GM23338 (cell line): ENCODE measurements around the gene CDH20. TPM values are rescaled to one million over a fixed set of nuclear protein-coding genes. Genes with fewer than 3 reads are reported as not detected.

Experiments
- ATAC-seq: fragments of 200-7000 bp; cut with Tn5 transposase; 3 replicates; pipeline ENCODE4 v1.9.1; 2020
- DNase-seq: peaks from one replicate; pipeline ENCODE4 v3.0.0-alpha.2; 2015; ENCODE audit warnings: low spot score
- H2AFZ ChIP-seq: fragments of 200-600 bp; sonication (generic); 2 replicates; pipeline ENCODE4 v1.8.0; 2016; ENCODE audit warnings: antibody characterized with exemption, mild to moderate bottlenecking, moderate library complexity
- H3F3A ChIP-seq: fragments of 200-600 bp; sonication (generic); replicated peaks from 2 replicates; pipeline ENCODE4 v1.8.0; 2017; ENCODE audit warnings: antibody characterized with exemption, mixed run types, low read depth
- H3K27ac ChIP-seq: fragments of 200-600 bp; sonication (generic); 2 replicates; pipeline ENCODE4 v1.6.1; 2016; ENCODE audit warnings: low read depth
- H3K27me3 ChIP-seq: fragments of 200-600 bp; sonication (generic); 2 replicates; pipeline ENCODE4 v1.8.0; 2016; ENCODE audit warnings: mild to moderate bottlenecking, mixed run types, moderate library complexity; ENCODE audit not compliant: insufficient read depth
- H3K36me3 ChIP-seq: fragments of 200-600 bp; sonication (generic); 2 replicates; pipeline ENCODE4 v1.8.0; 2016; ENCODE audit warnings: mild to moderate bottlenecking; ENCODE audit not compliant: insufficient read depth
- H3K4me1 ChIP-seq: fragments of 200-600 bp; sonication (generic); 2 replicates; pipeline ENCODE4 v1.8.0; 2016; ENCODE audit warnings: mild to moderate bottlenecking, moderate library complexity; ENCODE audit not compliant: insufficient read depth
- H3K4me2 ChIP-seq: fragments of 200-600 bp; sonication (generic); 2 replicates; pipeline ENCODE4 v1.7.1; 2017; ENCODE audit warnings: mixed run types
- H3K4me3 ChIP-seq: fragments of 200-600 bp; sonication (generic); 2 replicates; pipeline ENCODE4 v1.6.1; 2016; ENCODE audit warnings: mixed run types
- H3K79me2 ChIP-seq: fragments of 200-600 bp; sonication (generic); replicated peaks from 2 replicates; pipeline ENCODE4 v1.8.0; 2017; ENCODE audit warnings: mild to moderate bottlenecking; ENCODE audit not compliant: insufficient read depth
- H3K9me2 ChIP-seq: fragments of 200-600 bp; sonication (generic); 2 replicates; pipeline ENCODE4 v1.8.0; 2017; ENCODE audit not compliant: insufficient read depth
- H4K20me1 ChIP-seq: fragments of 200-600 bp; sonication (generic); replicated peaks from 2 replicates; pipeline ENCODE4 v1.8.0; 2017; ENCODE audit warnings: mild to moderate bottlenecking; ENCODE audit not compliant: insufficient read depth
- H3K27ac Mint-ChIP-seq: 2 replicates; pipeline ENCODE4 v1.8.0; 2020; ENCODE audit warnings: inconsistent platforms, mild to moderate bottlenecking, moderate library complexity, mixed read lengths
- H3K27me3 Mint-ChIP-seq: 3 replicates; pipeline ENCODE4 v1.8.0; 2022; ENCODE audit warnings: low read depth, mild to moderate bottlenecking, moderate library complexity, mixed read lengths, inconsistent platforms; ENCODE audit not compliant: insufficient read depth, poor library complexity
- H3K36me3 Mint-ChIP-seq: 3 replicates; pipeline ENCODE4 v1.8.0; 2021; ENCODE audit warnings: low read depth, mild to moderate bottlenecking, inconsistent platforms, moderate library complexity, mixed read lengths
- H3K4me1 Mint-ChIP-seq: 3 replicates; pipeline ENCODE4 v1.8.0; 2020; ENCODE audit warnings: mild to moderate bottlenecking, inconsistent platforms, mixed read lengths
- H3K4me3 Mint-ChIP-seq: 3 replicates; pipeline ENCODE4 v1.8.0; 2021; ENCODE audit warnings: moderate library complexity, mild to moderate bottlenecking, inconsistent platforms, mixed read lengths
- H3K9me3 Mint-ChIP-seq: 3 replicates; pipeline ENCODE4 v1.8.0; 2020; ENCODE audit warnings: moderate library complexity, mild to moderate bottlenecking, inconsistent platforms, mixed read lengths
- CREB1 ChIP-seq: fragments of 250-450 bp; sonication (Bioruptor Pico); IDR thresholded peaks from 2 replicates; pipeline ENCODE4 v1.5.0; 2020; ENCODE audit warnings: low read depth, mild to moderate bottlenecking, moderate library complexity
- CTCF ChIP-seq, 2 experiments: fragments of 200-600 bp in 1 of 2; sonication (generic) in 1 of 2; conservative IDR thresholded peaks; 2 replicates each; pipeline versions ENCODE4 v1.5.1 to v1.6.1; 2016 to 2017; ENCODE audit warnings: antibody characterized with exemption in 2 of 2, low read depth in 2 of 2, mild to moderate bottlenecking in 2 of 2, moderate library complexity in 1 of 2
- EZH2 ChIP-seq: fragments of 200-600 bp; sonication (generic); IDR thresholded peaks from one replicate; pipeline ENCODE4 v1.8.0; 2017; ENCODE audit warnings: antibody characterized with exemption, mild to moderate bottlenecking, low read depth; ENCODE audit not compliant: unreplicated experiment
- JUNB ChIP-seq: IDR thresholded peaks from one replicate; pipeline ENCODE4 v1.6.1; 2016; ENCODE audit warnings: antibody characterized with exemption; ENCODE audit not compliant: unreplicated experiment
- NANOG ChIP-seq: IDR thresholded peaks from 2 replicates; pipeline ENCODE4 v1.6.1; 2016; ENCODE audit warnings: antibody characterized with exemption, borderline replicate concordance
- POLR2AphosphoS5 ChIP-seq: IDR thresholded peaks from 2 replicates; pipeline ENCODE4 v1.6.1; 2016; ENCODE audit warnings: antibody characterized with exemption, low read depth
- STAT1 ChIP-seq: IDR thresholded peaks from one replicate; pipeline ENCODE4 v1.6.1; 2016; ENCODE audit warnings: antibody characterized with exemption; ENCODE audit not compliant: unreplicated experiment
- ZNF114 ChIP-seq: fragments of 250-450 bp; sonication (Bioruptor Pico); IDR thresholded peaks from 2 replicates; pipeline ENCODE4 v1.5.0; 2020; ENCODE audit warnings: mild to moderate bottlenecking, moderate library complexity
- ZNF331 ChIP-seq: fragments of 250-450 bp; sonication (Bioruptor Pico); IDR thresholded peaks from 2 replicates; pipeline ENCODE4 v1.5.0; 2020; ENCODE audit warnings: low read depth, mild to moderate bottlenecking, moderate library complexity
- ZNF462 ChIP-seq: fragments of 250-450 bp; sonication (Bioruptor Pico); IDR thresholded peaks from 2 replicates; pipeline ENCODE4 v1.5.0; 2020; ENCODE audit warnings: mild to moderate bottlenecking, moderate library complexity
- polyA plus RNA-seq: library from polyadenylated mRNA; unstranded; fragments of >200 nt; fragmentation: Nextera tagmentation; extraction: Ambion mirVana; gene quantifications from 2 replicates; pipeline ENCODE4 v1.2.1, GENCODE V29; 2016
- total RNA-seq: library from RNA; depleted of rRNA; stranded (reverse); fragments of >200 nt; shearing (Covaris generic); gene quantifications from 2 replicates; pipeline ENCODE4 v1.2.3, GENCODE V29; 2014
- TF ChIP-seq, protein P1 (sequence below): IDR thresholded peaks from one replicate; pipeline ENCODE4 v1.6.1; 2018; ENCODE audit warnings: antibody characterized with exemption; ENCODE audit not compliant: unreplicated experiment

CDH20 gene
- total and polyA plus RNA-seq, 2 experiments from 2014 or later: 1.0 TPM; not detected in 1

- Mint-ChIP-seq H3K36me3 (no peaks in the 10 kb centered on the region), H3K9me3 (no peaks in the 10 kb centered on the region), H3K27me3 (peaks cover 2% of the 10 kb centered on the region), H3K27ac (no peak overlapping the region), H3K4me3 (no peak overlapping the region), H3K4me1 (peaks cover 2% of the 10 kb centered on the region)
- no peaks in the 10 kb centered on the region for H3K36me3 ChIP-seq
- ATAC-seq: no peak
- H4K20me1 ChIP-seq: no peaks in the 10 kb centered on the region
- no peak for DNase-seq
- H3F3A ChIP-seq: no peaks in the 10 kb centered on the region
- H3K4me2 ChIP-seq: no peak overlapping the region
- no peaks in the 10 kb centered on the region for H3K27me3 ChIP-seq
- TF ChIP-seq ZNF331: no peak
- no peak for TF ChIP-seq NANOG
- no peak for TF ChIP-seq CREB1 (CRISPR knock-in tag)
- no peak for TF ChIP-seq STAT1
- TF ChIP-seq ZNF114 (CRISPR knock-in tag): no peak
- TF ChIP-seq, protein P1, sequence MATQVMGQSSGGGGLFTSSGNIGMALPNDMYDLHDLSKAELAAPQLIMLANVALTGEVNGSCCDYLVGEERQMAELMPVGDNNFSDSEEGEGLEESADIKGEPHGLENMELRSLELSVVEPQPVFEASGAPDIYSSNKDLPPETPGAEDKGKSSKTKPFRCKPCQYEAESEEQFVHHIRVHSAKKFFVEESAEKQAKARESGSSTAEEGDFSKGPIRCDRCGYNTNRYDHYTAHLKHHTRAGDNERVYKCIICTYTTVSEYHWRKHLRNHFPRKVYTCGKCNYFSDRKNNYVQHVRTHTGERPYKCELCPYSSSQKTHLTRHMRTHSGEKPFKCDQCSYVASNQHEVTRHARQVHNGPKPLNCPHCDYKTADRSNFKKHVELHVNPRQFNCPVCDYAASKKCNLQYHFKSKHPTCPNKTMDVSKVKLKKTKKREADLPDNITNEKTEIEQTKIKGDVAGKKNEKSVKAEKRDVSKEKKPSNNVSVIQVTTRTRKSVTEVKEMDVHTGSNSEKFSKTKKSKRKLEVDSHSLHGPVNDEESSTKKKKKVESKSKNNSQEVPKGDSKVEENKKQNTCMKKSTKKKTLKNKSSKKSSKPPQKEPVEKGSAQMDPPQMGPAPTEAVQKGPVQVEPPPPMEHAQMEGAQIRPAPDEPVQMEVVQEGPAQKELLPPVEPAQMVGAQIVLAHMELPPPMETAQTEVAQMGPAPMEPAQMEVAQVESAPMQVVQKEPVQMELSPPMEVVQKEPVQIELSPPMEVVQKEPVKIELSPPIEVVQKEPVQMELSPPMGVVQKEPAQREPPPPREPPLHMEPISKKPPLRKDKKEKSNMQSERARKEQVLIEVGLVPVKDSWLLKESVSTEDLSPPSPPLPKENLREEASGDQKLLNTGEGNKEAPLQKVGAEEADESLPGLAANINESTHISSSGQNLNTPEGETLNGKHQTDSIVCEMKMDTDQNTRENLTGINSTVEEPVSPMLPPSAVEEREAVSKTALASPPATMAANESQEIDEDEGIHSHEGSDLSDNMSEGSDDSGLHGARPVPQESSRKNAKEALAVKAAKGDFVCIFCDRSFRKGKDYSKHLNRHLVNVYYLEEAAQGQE: no peak
- no peak for TF ChIP-seq POLR2AphosphoS5
- no peak for TF ChIP-seq CTCF (conservative IDR thresholded peaks at IDR 0.05; ENCODE audit: low read depth in 2 of 2)
- no peak for TF ChIP-seq EZH2
- TF ChIP-seq ZNF462: no peak
- no peak for TF ChIP-seq JUNB
- no peaks in the 10 kb centered on the region for H3K79me2 ChIP-seq
- no peak overlapping the region for H3K27ac ChIP-seq
- no peak overlapping the region for H2AFZ ChIP-seq
- no peak overlapping the region for H3K4me3 ChIP-seq
- H3K4me1 ChIP-seq: no peaks in the 10 kb centered on the region
- H3K9me2 ChIP-seq: no peaks in the 10 kb centered on the region
These were observed 31.7 kb downstream of the CDH20 start for GRCh38 chr18:61364953-61365352.
